Neural cell (in vitro differentiated cells): Measurements from ENCODE around the gene ZNF324B.
A peak's percentile ranks its signal among the peaks of the same experiment; 100 is the strongest.

Experiments
- EP300 ChIP-seq: fragments of 450-650 bp; conservative IDR thresholded peaks from 2 replicates; pipeline ENCODE4 v1.6.1; 2014; ENCODE audit warnings: antibody characterized with exemption, mild to moderate bottlenecking, moderate library complexity; ENCODE audit not compliant: poor library complexity, severe bottlenecking
- EZH2 ChIP-seq: fragments of 200-600, 300-800 bp; shearing (Covaris generic), sonication (generic); IDR thresholded peaks from 2 replicates; pipeline ENCODE4 v1.6.1; 2014; ENCODE audit warnings: antibody characterized with exemption, low read length, borderline replicate concordance, mild to moderate bottlenecking; ENCODE audit not compliant: insufficient read depth, poor library complexity, severe bottlenecking
- MXI1 ChIP-seq: fragments of 450-650 bp; conservative IDR thresholded peaks from 2 replicates; pipeline ENCODE4 v1.6.1; 2014; ENCODE audit warnings: antibody characterized with exemption, mild to moderate bottlenecking; ENCODE audit not compliant: poor library complexity, severe bottlenecking
- POLR2AphosphoS5 ChIP-seq: IDR thresholded peaks from 2 replicates; pipeline ENCODE4 v1.6.1; 2012
- SMC3 ChIP-seq: fragments of 450-650 bp; conservative IDR thresholded peaks from 2 replicates; pipeline ENCODE4 v1.6.1; 2014; ENCODE audit warnings: antibody characterized with exemption, mild to moderate bottlenecking, moderate library complexity; ENCODE audit not compliant: poor library complexity
- TAF1 ChIP-seq: IDR thresholded peaks from 2 replicates; pipeline ENCODE4 v1.6.1; 2012; ENCODE audit warnings: low read depth
- TF ChIP-seq, protein P1 (sequence below): fragments of 450-650 bp; IDR thresholded peaks from 2 replicates; pipeline ENCODE4 v1.5.1; 2014; ENCODE audit warnings: antibody characterized with exemption, mild to moderate bottlenecking, moderate library complexity; ENCODE audit not compliant: poor library complexity, severe bottlenecking
- TF ChIP-seq, protein P2 (sequence below): IDR thresholded peaks from 2 replicates; pipeline ENCODE4 v1.6.1; 2012; ENCODE audit warnings: borderline replicate concordance

DNA sequence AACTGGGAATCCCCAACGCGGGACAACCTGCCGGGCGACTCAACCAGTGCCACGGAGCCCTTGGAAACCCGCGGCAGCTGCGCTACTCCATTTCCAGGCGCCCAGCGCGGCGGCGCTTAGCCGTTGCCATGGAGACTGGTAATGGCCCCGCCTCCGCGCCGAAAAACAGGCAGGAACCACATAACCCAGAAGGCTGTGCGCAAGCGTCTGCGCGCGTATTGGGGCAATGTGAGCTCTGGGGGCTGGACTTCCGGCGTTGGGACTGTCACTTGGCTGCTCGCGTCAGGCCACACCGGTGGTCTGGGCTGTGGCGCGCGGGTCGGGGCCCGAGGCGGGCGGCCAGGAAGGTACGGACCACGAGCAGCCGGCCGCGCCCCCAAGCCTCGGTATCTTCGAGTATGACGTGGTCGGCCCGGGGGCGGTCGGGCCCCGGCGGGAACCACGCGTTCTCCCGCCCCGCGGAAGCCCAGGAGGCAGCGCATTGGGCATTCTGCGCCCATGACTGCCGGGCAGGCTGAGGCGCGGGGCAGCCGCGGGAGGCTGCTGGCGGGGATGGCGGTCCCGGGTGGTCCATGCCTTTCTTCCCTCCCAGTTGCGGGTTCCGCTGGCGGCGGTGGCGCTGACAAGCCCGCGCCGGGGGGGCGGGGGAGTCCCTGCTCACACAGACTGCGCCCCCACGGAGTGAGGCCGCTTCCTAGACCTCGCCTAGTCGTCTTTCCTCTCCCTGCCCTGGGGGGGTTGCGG lies at the start of gene ZNF324B:
- TF ChIP-seq, protein P1, sequence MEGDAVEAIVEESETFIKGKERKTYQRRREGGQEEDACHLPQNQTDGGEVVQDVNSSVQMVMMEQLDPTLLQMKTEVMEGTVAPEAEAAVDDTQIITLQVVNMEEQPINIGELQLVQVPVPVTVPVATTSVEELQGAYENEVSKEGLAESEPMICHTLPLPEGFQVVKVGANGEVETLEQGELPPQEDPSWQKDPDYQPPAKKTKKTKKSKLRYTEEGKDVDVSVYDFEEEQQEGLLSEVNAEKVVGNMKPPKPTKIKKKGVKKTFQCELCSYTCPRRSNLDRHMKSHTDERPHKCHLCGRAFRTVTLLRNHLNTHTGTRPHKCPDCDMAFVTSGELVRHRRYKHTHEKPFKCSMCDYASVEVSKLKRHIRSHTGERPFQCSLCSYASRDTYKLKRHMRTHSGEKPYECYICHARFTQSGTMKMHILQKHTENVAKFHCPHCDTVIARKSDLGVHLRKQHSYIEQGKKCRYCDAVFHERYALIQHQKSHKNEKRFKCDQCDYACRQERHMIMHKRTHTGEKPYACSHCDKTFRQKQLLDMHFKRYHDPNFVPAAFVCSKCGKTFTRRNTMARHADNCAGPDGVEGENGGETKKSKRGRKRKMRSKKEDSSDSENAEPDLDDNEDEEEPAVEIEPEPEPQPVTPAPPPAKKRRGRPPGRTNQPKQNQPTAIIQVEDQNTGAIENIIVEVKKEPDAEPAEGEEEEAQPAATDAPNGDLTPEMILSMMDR: no peak
- TF ChIP-seq, protein P2, sequence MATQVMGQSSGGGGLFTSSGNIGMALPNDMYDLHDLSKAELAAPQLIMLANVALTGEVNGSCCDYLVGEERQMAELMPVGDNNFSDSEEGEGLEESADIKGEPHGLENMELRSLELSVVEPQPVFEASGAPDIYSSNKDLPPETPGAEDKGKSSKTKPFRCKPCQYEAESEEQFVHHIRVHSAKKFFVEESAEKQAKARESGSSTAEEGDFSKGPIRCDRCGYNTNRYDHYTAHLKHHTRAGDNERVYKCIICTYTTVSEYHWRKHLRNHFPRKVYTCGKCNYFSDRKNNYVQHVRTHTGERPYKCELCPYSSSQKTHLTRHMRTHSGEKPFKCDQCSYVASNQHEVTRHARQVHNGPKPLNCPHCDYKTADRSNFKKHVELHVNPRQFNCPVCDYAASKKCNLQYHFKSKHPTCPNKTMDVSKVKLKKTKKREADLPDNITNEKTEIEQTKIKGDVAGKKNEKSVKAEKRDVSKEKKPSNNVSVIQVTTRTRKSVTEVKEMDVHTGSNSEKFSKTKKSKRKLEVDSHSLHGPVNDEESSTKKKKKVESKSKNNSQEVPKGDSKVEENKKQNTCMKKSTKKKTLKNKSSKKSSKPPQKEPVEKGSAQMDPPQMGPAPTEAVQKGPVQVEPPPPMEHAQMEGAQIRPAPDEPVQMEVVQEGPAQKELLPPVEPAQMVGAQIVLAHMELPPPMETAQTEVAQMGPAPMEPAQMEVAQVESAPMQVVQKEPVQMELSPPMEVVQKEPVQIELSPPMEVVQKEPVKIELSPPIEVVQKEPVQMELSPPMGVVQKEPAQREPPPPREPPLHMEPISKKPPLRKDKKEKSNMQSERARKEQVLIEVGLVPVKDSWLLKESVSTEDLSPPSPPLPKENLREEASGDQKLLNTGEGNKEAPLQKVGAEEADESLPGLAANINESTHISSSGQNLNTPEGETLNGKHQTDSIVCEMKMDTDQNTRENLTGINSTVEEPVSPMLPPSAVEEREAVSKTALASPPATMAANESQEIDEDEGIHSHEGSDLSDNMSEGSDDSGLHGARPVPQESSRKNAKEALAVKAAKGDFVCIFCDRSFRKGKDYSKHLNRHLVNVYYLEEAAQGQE: peak; percentile 54
- TF ChIP-seq POLR2AphosphoS5 (peak; percentile 84), EP300 (peak; percentile 60), EZH2 (no peak), MXI1 (peak; percentile 95), TAF1 (peak; percentile 55), SMC3 (peak; percentile 56)
